ENCODE data around the gene MTREX. TPM values are rescaled to one million over a fixed set of nuclear protein-coding genes. Genes with fewer than 3 reads are reported as not detected.

MTREX gene
- total and polyA plus RNA-seq, 2 of the 8 experiments (the other 6 are each of a cell fraction or from before 2014, with no cell fraction given), result 16.0 to 130 TPM

GRCh38 chr5:55410845-55411244 lies 103.1 kb downstream of the MTREX start:
- Histone ChIP-seq H2AFZ (ENCODE audit: low read length) (no peak overlapping the region), H3K27me3 (replicated peaks in 1 of 4; ENCODE audit: control insufficient read depth in 3 of 4, extremely low read depth in 1 of 4, insufficient read depth in 3 of 4, low read length in 3 of 4) (no peaks in the 10 kb centered on the region), H2BK5ac (ENCODE audit: low read depth, low read length) (no peak overlapping the region), H3K36me3 (ENCODE audit: control insufficient read depth in 2 of 4, insufficient read depth in 4 of 4, low read length in 3 of 4) (peaks cover 0 to 42% (median 10%) of the 10 kb centered on the region in 4 experiments; a peak in 4 of 8 replicates), H3K23me2 (ENCODE audit: low read depth, low read length) (no peaks in the 10 kb centered on the region), H2BK15ac (ENCODE audit: low read length) (no peak overlapping the region), H3K18ac (ENCODE audit: extremely low read depth, low read length) (no peak overlapping the region), H3K79me2 (ENCODE audit: control insufficient read depth in 1 of 2, insufficient read depth in 2 of 2, low read length in 2 of 2) (no peaks in the 10 kb centered on the region; a peak in 1 of 4 replicates), H4K20me1 (replicated peaks in 1 of 2; ENCODE audit: control insufficient read depth in 1 of 2, insufficient read depth in 2 of 2, low read length in 2 of 2) (no peaks in the 10 kb centered on the region), H4K5ac (ENCODE audit: insufficient read length, low read depth, low read length) (no peak overlapping the region), H2BK20ac (ENCODE audit: low read length) (no peak overlapping the region), H3K27ac (ENCODE audit: low read depth, low read length) (no peak overlapping the region), H3K79me1 (ENCODE audit: low read depth, low read length) (no peaks in the 10 kb centered on the region), H4K91ac (replicated peaks; ENCODE audit: insufficient read length, low read length) (no peak overlapping the region), H3K9me3 (ENCODE audit: insufficient read depth in 2 of 2, low read depth in 1 of 2, low read length in 1 of 2) (no peaks in the 10 kb centered on the region), H4K8ac (ENCODE audit: extremely low read depth, insufficient read depth, low read length) (no peak overlapping the region), H3K14ac (ENCODE audit: insufficient read length) (no peak overlapping the region), H3K9ac (replicated peaks in 1 of 4; ENCODE audit: extremely low read depth in 1 of 4, low read depth in 3 of 4, low read length in 3 of 4) (no peak overlapping the region), H3K23ac (ENCODE audit: insufficient read length) (no peak overlapping the region), H3K4ac (replicated peaks; ENCODE audit: insufficient read length, low read depth, low read length) (no peak overlapping the region), H3K4me3 (ENCODE audit: extremely low read depth in 1 of 4, insufficient read depth in 2 of 4, low read depth in 3 of 4, low read length in 4 of 4) (no peak overlapping the region), H2AK5ac (ENCODE audit: low read depth, low read length) (no peak overlapping the region), H3K4me2 (ENCODE audit: insufficient read depth in 1 of 2, low read depth in 2 of 2, low read length in 2 of 2) (no peak overlapping the region), H2BK12ac (ENCODE audit: low read depth, low read length) (no peak overlapping the region), H3K4me1 (replicated peaks in 1 of 4; ENCODE audit: control insufficient read depth in 3 of 4, insufficient read depth in 4 of 4, low read length in 3 of 4) (no peaks in the 10 kb centered on the region), H3K56ac (replicated peaks; ENCODE audit: insufficient read length, low read depth, low read length) (no peak overlapping the region), H2BK120ac (replicated peaks; ENCODE audit: low read depth, low read length) (no peak overlapping the region)
- DNase-seq (ENCODE audit: low read depth in 1 of 2, low spot score in 2 of 2) (no peak), FAIRE-seq (no peak)
- POLR2A ChIA-PET (ENCODE audit: partially characterized antibody), result no interaction called here
- CTCF ChIA-PET (ENCODE audit: partially characterized antibody), result interaction anchor here (0.6 to 3.0 kb wide), 2 partner anchors 263 to 281 kb away, joined by 3 to 12 read pairs; no protein-coding TSS in a partner anchor
- 94% methylated on average over 3 of the region's 3 CpGs; no CpG with 5 or more reads in 1 of the 2 experiments for WGBS, 2 experiments (ENCODE audit: extremely low coverage in 1 of 2, insufficient coverage in 1 of 2, insufficient read length in 1 of 2, insufficient replicate concordance in 2 of 2, low coverage in 1 of 2, low lambda C conversion rate in 2 of 2, missing lambda C conversion rate in 1 of 2)
- TF ChIP-seq SP4 (IDR thresholded peaks at IDR 0.05; ENCODE audit: low read length), result no peak
- no peak for TF ChIP-seq CREB1 (IDR thresholded peaks at IDR 0.05)
- TF ChIP-seq CBX5 (IDR thresholded peaks at IDR 0.05; ENCODE audit: low read depth, low read length), result no peak
- no peak for TF ChIP-seq SAP30 (IDR thresholded peaks at IDR 0.05; ENCODE audit: insufficient read depth, insufficient replicate concordance, low read length)
- no peak for TF ChIP-seq SIN3A (conservative IDR thresholded peaks at IDR 0.05 in 1 of 2, IDR thresholded peaks at IDR 0.05 in 1 of 2; ENCODE audit: low read depth in 1 of 2, low read length in 2 of 2)
- no peak for TF ChIP-seq TCF12 (IDR thresholded peaks at IDR 0.05; ENCODE audit: low read depth, low read length)
- no peak for TF ChIP-seq RFX5 (IDR thresholded peaks at IDR 0.05; ENCODE audit: borderline replicate concordance, low read depth, low read length)
- no peak for TF ChIP-seq CHD1 (IDR thresholded peaks at IDR 0.05; ENCODE audit: low read depth, low read length)
- TF ChIP-seq EGR1 (IDR thresholded peaks at IDR 0.05; ENCODE audit: borderline replicate concordance, low read depth, low read length), result no peak
- no peak for TF ChIP-seq CEBPB (IDR thresholded peaks at IDR 0.05; ENCODE audit: low read depth, low read length)
- no peak for TF ChIP-seq CTBP2 (IDR thresholded peaks at IDR 0.05; ENCODE audit: borderline replicate concordance, insufficient read depth, insufficient read length, low read length)
- TF ChIP-seq ATF3 (IDR thresholded peaks at IDR 0.05; ENCODE audit: insufficient read depth, low read depth, low read length), result no peak
